Caco-2 (cell line): ENCODE results near the gene FURIN. TPM values are rescaled to one million over a fixed set of nuclear protein-coding genes. Genes with fewer than 3 reads are reported as not detected.

Experiments used
- BruUV-seq: library from RNA; stranded (reverse); fragments of 400-500 nt; replicated peaks from 2 replicates; lab custom pipeline; 2021; lab: Mats Ljungman, UMichigan
- CTCF ChIA-PET: fragments of 300-600 bp; sonication (Branson Sonifier 250); formaldehyde crosslinking; loops from one replicate; lab custom pipeline; 2022; ENCODE audit warnings: antibody characterized with exemption; lab: Charles Lee
- POLR2A ChIA-PET: fragments of 300-600 bp; sonication (Branson Sonifier 250); formaldehyde crosslinking; loops from one replicate; lab custom pipeline; 2022; ENCODE audit warnings: antibody characterized with exemption; lab: Charles Lee
- DNase-seq, 2 experiments: peaks; one replicate each; pipeline versions ENCODE4 v3.0.0 to v3.0.0-alpha.2; 2020 to 2022
- H3K27me3 ChIP-seq: replicated peaks from 2 replicates; pipeline ENCODE4 v1.6.0; 2011; ENCODE audit warnings: low read length; ENCODE audit not compliant: control insufficient read depth, insufficient read depth
- H3K36me3 ChIP-seq: 2 replicates; pipeline ENCODE4 v1.5.1; 2011; ENCODE audit warnings: low read length; ENCODE audit not compliant: control insufficient read depth, insufficient read depth
- H3K4me1 ChIP-seq: fragments of 250-450 bp; sonication (Bioruptor Pico); 2 replicates; pipeline ENCODE4 v1.5.1; 2020; ENCODE audit warnings: mild to moderate bottlenecking
- H3K4me3 ChIP-seq: 2 replicates; pipeline ENCODE4 v1.5.1; 2011; ENCODE audit warnings: low read depth, mild to moderate bottlenecking, control low read depth, low read length
- H3K9me3 ChIP-seq: fragments of 250-450 bp; sonication (Bioruptor Pico); 2 replicates; pipeline ENCODE4 v1.5.1; 2020; ENCODE audit warnings: mild to moderate bottlenecking, moderate library complexity
- H3K27ac Mint-ChIP-seq: one replicate; pipeline ENCODE4 v1.8.0; 2022; ENCODE audit warnings: mixed read lengths; ENCODE audit not compliant: unreplicated experiment
- H3K27me3 Mint-ChIP-seq: one replicate; pipeline ENCODE4 v1.8.0; 2022; ENCODE audit warnings: mixed read lengths; ENCODE audit not compliant: insufficient read depth, unreplicated experiment
- H3K36me3 Mint-ChIP-seq: one replicate; pipeline ENCODE4 v1.8.0; 2022; ENCODE audit warnings: mild to moderate bottlenecking, mixed read lengths; ENCODE audit not compliant: insufficient read depth, unreplicated experiment
- H3K4me1 Mint-ChIP-seq: one replicate; pipeline ENCODE4 v1.8.0; 2022; ENCODE audit warnings: low read depth, mixed read lengths; ENCODE audit not compliant: unreplicated experiment
- H3K4me3 Mint-ChIP-seq: one replicate; pipeline ENCODE4 v1.8.0; 2022; ENCODE audit warnings: mild to moderate bottlenecking, moderate library complexity, mixed read lengths; ENCODE audit not compliant: unreplicated experiment
- H3K9me3 Mint-ChIP-seq: one replicate; pipeline ENCODE4 v1.8.0; 2022; ENCODE audit warnings: mixed read lengths; ENCODE audit not compliant: unreplicated experiment
- intact Hi-C: fragments of 100-400 bp; cut with micrococcal nuclease; formaldehyde crosslinking; loops from one replicate; pipeline ENCODE4 v1.10.0; 2022; ENCODE audit not compliant: unreplicated experiment
- total RNA-seq: library from RNA; stranded (reverse); gene quantifications from 2 replicates; pipeline ENCODE4 v1.2.3, GENCODE V29; 2022
- TF ChIP-seq, protein P1 (sequence below), 2 experiments: fragments of 200-600 bp in 1 of 2; IDR thresholded peaks; 1 replicate in 1 of 2; 2 replicates in 1 of 2; pipeline versions ENCODE4 v1.5.1 to v1.8.0; 2011 to 2022; ENCODE audit warnings: antibody characterized with exemption in 1 of 2, control low read depth in 1 of 2, inconsistent platforms in 1 of 2, low read depth in 1 of 2, low read length in 1 of 2, mild to moderate bottlenecking in 1 of 2, moderate library complexity in 1 of 2; ENCODE audit not compliant: insufficient read depth in 1 of 2, severe bottlenecking in 1 of 2, unreplicated experiment in 1 of 2

FURIN gene
- total RNA-seq, 1 experiment from 2014 or later: 43.0 TPM

DNA sequence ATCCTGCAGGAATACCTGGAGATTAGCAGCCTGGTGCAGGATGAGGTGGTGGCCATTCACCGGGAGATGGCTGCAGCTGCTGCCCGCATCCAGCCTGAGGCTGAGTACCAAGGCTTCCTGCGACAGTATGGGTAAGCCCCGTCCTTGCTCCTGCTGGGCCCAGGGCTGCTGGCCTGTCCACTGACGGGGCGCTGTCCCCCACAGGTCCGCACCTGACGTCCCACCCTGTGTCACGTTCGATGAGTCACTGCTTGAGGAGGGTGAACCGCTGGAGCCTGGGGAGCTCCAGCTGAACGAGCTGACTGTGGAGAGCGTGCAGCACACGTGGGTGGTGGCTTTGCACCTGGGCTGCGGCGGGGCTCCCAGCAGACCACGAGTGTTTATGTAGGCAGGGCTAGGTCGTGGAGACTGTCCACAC, 20.9 kb downstream of the FURIN start:
- no peaks in the 10 kb centered on the region for H3K4me1 Mint-ChIP-seq
- Histone ChIP-seq H3K36me3 (no peaks in the 10 kb centered on the region), H3K9me3 (no peaks in the 10 kb centered on the region), H3K4me3 (no peak overlapping the region), H3K4me1 (no peaks in the 10 kb centered on the region), H3K27me3 (no peaks in the 10 kb centered on the region)
- no peak overlapping the region for H3K27ac Mint-ChIP-seq
- POLR2A ChIA-PET: no interaction called here
- no peaks in the 10 kb centered on the region for H3K27me3 Mint-ChIP-seq
- BruUV-seq: no TSS peak
- CTCF ChIA-PET: interaction anchor here (0.7 kb wide), 1 partner anchor 43 kb away, joined by 3 read pairs; the partner anchor contains the start of gene HDDC3
- no peaks in the 10 kb centered on the region for H3K9me3 Mint-ChIP-seq
- no peak overlapping the region for H3K4me3 Mint-ChIP-seq
- DNase-seq: no peak
- TF ChIP-seq, protein P1, sequence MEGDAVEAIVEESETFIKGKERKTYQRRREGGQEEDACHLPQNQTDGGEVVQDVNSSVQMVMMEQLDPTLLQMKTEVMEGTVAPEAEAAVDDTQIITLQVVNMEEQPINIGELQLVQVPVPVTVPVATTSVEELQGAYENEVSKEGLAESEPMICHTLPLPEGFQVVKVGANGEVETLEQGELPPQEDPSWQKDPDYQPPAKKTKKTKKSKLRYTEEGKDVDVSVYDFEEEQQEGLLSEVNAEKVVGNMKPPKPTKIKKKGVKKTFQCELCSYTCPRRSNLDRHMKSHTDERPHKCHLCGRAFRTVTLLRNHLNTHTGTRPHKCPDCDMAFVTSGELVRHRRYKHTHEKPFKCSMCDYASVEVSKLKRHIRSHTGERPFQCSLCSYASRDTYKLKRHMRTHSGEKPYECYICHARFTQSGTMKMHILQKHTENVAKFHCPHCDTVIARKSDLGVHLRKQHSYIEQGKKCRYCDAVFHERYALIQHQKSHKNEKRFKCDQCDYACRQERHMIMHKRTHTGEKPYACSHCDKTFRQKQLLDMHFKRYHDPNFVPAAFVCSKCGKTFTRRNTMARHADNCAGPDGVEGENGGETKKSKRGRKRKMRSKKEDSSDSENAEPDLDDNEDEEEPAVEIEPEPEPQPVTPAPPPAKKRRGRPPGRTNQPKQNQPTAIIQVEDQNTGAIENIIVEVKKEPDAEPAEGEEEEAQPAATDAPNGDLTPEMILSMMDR (IDR thresholded peaks at IDR 0.05; ENCODE audit: insufficient read depth in 1 of 2, low read depth in 1 of 2, low read length in 1 of 2, severe bottlenecking in 1 of 2, unreplicated experiment in 1 of 2): no peak
- intact Hi-C loops: loop anchor here (5.0 kb wide), 1 partner anchor 597 kb away; no protein-coding TSS in a partner anchor
- no peaks in the 10 kb centered on the region for H3K36me3 Mint-ChIP-seq

DNA sequence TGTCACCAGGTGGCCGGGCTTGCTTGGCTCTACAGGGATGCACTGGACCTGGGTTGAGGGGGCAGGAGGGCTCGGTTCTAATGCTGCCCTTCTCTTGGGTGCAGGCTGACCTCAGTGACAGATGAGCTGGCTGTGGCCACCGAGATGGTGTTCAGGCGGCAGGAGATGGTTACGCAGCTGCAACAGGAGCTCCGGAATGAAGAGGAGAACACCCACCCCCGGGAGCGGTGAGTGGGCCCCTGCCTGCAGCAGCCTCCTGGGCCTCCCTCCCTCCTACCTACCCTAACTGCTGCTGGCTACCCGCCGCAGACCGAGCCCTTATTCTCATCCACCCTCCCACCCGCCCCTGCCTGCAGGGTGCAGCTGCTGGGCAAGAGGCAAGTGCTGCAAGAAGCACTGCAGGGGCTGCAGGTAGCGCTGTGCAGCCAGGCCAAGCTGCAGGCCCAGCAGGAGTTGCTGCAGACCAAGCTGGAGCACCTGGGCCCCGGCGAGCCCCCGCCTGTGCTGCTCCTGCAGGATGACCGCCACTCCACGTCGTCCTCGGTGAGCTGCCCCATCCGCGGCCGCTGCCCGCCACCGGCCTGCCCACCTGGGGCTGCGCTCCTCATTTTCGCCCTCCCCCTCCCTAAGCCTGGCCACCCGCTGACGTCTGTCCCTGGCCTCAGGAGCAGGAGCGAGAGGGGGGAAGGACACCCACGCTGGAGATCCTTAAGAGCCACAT, 21.5 kb downstream of the FURIN start:
- Histone ChIP-seq H3K27me3 (no peaks in the 10 kb centered on the region), H3K4me3 (no peak overlapping the region), H3K4me1 (no peaks in the 10 kb centered on the region), H3K36me3 (no peaks in the 10 kb centered on the region), H3K9me3 (no peaks in the 10 kb centered on the region)
- Mint-ChIP-seq H3K9me3 (no peaks in the 10 kb centered on the region), H3K4me1 (no peaks in the 10 kb centered on the region), H3K36me3 (no peaks in the 10 kb centered on the region), H3K4me3 (no peak overlapping the region), H3K27ac (no peak overlapping the region), H3K27me3 (no peaks in the 10 kb centered on the region)
- DNase-seq: no peak
- intact Hi-C loops: loop anchor here (5.0 kb wide), 1 partner anchor 598 kb away; no protein-coding TSS in a partner anchor
- ChIA-PET CTCF (interaction anchor here (0.7 to 1.0 kb wide), 2 partner anchors 42 to 242 kb away, joined by 3 read pairs; partner anchors contain the start of gene HDDC3), POLR2A (no interaction called here)
- no TSS peak for BruUV-seq
- TF ChIP-seq, protein P1 (IDR thresholded peaks at IDR 0.05; ENCODE audit: insufficient read depth in 1 of 2, low read depth in 1 of 2, low read length in 1 of 2, severe bottlenecking in 1 of 2, unreplicated experiment in 1 of 2): no peak

DNA sequence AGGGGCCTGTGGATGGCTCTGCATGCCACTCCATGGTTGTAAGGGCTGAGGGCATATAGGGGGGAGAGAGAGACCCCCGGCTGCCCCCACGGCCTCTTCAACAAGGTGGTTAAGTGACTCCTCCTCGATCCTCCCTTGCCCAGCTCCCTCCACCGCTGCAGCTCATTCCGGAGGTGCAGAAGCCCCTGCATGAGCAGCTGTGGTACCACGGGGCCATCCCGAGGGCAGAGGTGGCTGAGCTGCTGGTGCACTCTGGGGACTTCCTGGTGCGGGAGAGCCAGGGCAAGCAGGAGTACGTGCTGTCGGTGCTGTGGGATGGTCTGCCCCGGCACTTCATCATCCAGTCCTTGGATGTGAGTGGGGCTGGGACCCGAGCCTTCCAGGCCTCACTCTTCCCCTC, 22.5 kb downstream of the FURIN start:
- H3K27me3 Mint-ChIP-seq: no peaks in the 10 kb centered on the region
- H3K4me3 Mint-ChIP-seq: no peak overlapping the region
- ChIA-PET POLR2A (no interaction called here), CTCF (interaction anchor here (1.0 kb wide), 1 partner anchor 243 kb away, joined by 3 read pairs; no protein-coding TSS in a partner anchor)
- no TSS peak for BruUV-seq
- TF ChIP-seq, protein P1 (IDR thresholded peaks at IDR 0.05; ENCODE audit: insufficient read depth in 1 of 2, low read depth in 1 of 2, low read length in 1 of 2, severe bottlenecking in 1 of 2, unreplicated experiment in 1 of 2): no peak
- no peaks in the 10 kb centered on the region for H3K9me3 ChIP-seq
- no peaks in the 10 kb centered on the region for H3K9me3 Mint-ChIP-seq
- no peaks in the 10 kb centered on the region for H3K27me3 ChIP-seq
- H3K36me3 ChIP-seq: no peaks in the 10 kb centered on the region
- H3K4me3 ChIP-seq: no peak overlapping the region
- no peaks in the 10 kb centered on the region for H3K4me1 ChIP-seq
- no peaks in the 10 kb centered on the region for H3K36me3 Mint-ChIP-seq
- H3K4me1 Mint-ChIP-seq: no peaks in the 10 kb centered on the region
- intact Hi-C loops: no loop called here
- no peak for DNase-seq
- no peak overlapping the region for H3K27ac Mint-ChIP-seq
